HUDEP-2 (cell line): Measurements from ENCODE around the gene BCL2L13.

Experiments used
- DNase-seq, 76 experiments: peaks; one replicate each; lab custom pipeline; 2025; ENCODE audit not compliant: unreplicated experiment in 76 of 76; lab: John Stamatoyannopoulos, UW

The BCL2L13 gene

DNA sequence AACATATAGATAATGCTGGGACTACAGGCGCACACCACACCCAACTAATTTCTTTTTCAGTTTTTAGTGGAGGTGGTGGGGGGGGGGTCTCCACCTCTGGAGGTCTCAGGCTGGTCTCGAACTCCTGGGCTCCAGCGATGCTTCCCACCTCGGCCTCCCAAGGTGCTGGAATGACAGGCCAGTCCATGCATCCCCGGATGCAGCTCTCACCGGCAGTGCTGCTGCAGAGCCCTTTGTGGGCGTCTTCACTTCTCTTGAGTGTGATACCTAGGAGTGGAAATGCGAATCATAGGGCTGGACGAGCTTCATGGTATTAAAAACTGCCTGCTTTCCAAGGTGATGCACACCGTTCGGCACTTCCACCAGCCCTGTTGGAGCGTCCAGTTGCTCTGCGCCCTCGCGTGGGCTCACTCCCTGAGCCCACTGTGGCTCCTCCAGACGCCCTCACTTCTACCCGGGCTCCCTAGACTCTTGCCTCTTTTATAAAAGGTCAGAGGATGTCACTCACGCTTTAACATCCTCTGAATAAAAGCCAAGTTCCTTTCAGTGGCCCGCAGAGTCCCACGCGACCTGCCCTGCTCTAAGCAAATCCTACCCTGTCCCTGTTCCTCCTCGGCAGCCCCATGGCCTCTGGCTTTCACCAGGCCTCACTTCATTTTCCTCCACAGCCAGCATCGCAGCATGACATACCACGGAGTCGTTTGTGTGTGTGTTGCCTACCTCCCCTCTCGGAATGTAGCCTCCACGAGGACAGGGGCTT, 136.5 kb downstream of the BCL2L13 start:
- DNase-seq, result no peak

DNA sequence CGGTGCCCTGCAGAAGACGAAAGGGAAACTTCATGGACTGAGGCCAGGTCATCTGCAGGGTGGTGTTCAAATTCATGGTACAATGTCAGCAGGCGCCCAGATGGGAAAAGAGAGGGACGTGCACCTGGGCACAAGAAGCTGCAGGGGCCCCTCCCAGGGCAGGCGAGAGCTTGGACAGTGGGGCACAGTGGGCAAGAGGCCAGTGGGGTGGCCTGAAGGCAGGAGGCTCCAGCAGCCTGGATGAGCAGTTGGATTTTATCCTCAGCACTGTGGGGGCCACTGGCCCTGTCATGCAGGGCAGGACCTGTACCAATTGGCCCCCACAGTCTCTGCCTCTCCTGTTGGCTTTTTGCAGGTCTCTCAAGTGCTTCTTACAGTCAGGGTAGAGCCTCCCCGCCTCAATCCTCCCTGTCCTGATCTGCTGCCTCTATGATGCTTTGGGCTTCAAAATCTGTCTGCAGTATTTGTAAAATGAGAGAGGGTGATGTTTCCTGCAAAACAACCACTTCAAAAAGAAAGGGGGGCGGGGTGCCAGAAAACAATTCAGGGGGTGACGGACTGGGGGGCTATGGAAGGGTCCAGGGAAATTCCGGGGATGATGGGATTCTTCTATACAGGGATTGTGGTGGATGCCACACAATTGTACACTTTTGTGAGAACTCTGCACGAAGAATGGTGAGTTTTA, 137.4 kb downstream of the BCL2L13 start:
- no peak for DNase-seq

DNA sequence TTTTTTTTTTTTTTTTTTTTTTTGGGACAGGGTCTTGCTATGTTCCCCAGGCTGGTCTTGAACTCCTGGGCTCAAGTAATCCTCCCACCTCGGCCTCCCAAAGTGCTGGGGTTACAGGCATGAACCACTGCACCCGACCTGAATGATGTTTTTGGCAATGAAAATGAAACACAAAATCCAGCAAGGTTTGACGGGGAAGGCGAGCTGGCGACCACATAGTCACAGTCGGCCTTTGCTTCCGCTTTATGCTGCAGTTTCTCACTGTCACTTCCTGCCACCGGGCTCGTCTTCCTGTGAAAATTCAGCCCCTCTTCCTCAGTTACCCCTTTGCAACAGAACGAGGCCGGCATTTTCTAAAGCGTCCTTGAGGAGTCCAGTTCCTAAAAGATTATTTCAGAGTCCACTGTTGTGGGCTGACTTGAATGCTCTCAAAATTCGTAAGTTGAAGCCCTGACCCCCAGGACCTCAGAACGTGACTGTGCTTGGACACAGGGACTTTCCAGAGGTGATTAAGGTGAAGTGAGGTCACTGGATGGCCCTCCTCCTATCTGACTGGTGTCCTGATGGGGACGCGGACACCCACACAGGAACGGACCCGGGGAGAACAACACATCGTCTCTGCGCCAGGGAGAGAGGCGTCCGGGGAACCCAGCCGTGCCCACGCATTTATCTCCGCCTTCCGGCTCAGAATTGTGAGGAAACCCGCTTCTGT, 138.6 kb downstream of the BCL2L13 start:
- DNase-seq, result peak in 7 of 76 experiments; percentile 8 to 34 (median 16)

DNA sequence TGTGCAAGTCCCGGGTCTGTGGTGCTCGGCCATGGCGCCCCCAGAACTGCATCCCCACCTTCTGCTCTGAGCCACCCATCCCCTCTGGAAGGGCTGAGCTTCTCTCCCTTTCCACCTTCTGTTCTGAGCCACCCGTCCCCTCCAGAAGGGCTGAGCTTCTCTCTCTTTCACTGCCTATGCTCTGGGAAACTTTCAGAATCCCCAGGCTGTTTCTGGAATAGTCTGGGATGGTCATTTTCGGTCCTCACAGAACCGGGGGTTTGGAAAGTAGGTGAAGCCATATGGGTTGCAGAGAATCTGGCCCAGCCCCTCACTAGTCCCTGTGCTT, 139.1 kb downstream of the BCL2L13 start:
- DNase-seq, result no peak

- no peak for DNase-seq
Observed at GRCh38 chr22:17778412-17778976, 139.9 kb downstream of the BCL2L13 start.

GRCh38 chr22:17779286-17780115, 140.9 kb downstream of the BCL2L13 start:
- no peak for DNase-seq

GRCh38 chr22:17780116-17780740, 141.7 kb downstream of the BCL2L13 start:
- DNase-seq, result no peak
